GM13976 (cell line): ENCODE results near the gene ATP2A1.
A peak's percentile ranks its signal among the peaks of the same experiment; 100 is the strongest.

Experiments used
- DNase-seq: peaks from one replicate; pipeline ENCODE4 v3.0.0; 2012; ENCODE audit warnings: low spot score
- in situ Hi-C: fragments of 300-500 bp; cut with MboI; formaldehyde crosslinking; loops from one replicate; pipeline ENCODE4 v1.12.0; 2022; ENCODE audit warnings: low sequenced_read_pairs, mixed read lengths, inconsistent platforms; ENCODE audit not compliant: unreplicated experiment
- TF ChIP-seq, protein P1 (sequence below): IDR thresholded peaks from 2 replicates; pipeline ENCODE4 v1.5.1; 2012; ENCODE audit warnings: borderline replicate concordance, mild to moderate bottlenecking; ENCODE audit not compliant: insufficient read depth; ENCODE audit errors: extremely low read depth, missing control alignments, control extremely low read depth

ATP2A1 gene

DNA sequence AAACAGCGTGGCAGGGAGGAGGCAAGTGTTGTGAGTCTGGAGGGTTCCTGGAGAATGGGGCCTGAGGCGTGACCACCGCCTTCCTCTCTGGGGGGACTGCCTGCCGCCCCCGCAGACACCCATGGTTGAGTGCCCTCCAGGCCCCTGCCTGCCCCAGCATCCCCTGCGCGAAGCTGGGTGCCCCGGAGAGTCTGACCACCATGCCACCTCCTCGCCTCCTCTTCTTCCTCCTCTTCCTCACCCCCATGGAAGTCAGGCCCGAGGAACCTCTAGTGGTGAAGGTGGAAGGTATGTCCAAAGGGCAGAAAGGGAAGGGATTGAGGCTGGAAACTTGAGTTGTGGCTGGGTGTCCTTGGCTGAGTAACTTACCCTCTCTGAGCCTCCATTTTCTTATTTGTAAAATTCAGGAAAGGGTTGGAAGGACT, 53.5 kb downstream of the ATP2A1 start, which contains the start of gene CD19:
TSS of gene CD19 (plus strand) at position 171 of the 425 bp plus-strand sequence. CDS start at position 201, 30 bp downstream.
- DNase-seq, result peak; percentile 74
- in situ Hi-C loops, result no loop called here
- TF ChIP-seq, protein P1, sequence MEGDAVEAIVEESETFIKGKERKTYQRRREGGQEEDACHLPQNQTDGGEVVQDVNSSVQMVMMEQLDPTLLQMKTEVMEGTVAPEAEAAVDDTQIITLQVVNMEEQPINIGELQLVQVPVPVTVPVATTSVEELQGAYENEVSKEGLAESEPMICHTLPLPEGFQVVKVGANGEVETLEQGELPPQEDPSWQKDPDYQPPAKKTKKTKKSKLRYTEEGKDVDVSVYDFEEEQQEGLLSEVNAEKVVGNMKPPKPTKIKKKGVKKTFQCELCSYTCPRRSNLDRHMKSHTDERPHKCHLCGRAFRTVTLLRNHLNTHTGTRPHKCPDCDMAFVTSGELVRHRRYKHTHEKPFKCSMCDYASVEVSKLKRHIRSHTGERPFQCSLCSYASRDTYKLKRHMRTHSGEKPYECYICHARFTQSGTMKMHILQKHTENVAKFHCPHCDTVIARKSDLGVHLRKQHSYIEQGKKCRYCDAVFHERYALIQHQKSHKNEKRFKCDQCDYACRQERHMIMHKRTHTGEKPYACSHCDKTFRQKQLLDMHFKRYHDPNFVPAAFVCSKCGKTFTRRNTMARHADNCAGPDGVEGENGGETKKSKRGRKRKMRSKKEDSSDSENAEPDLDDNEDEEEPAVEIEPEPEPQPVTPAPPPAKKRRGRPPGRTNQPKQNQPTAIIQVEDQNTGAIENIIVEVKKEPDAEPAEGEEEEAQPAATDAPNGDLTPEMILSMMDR, result no peak

DNA sequence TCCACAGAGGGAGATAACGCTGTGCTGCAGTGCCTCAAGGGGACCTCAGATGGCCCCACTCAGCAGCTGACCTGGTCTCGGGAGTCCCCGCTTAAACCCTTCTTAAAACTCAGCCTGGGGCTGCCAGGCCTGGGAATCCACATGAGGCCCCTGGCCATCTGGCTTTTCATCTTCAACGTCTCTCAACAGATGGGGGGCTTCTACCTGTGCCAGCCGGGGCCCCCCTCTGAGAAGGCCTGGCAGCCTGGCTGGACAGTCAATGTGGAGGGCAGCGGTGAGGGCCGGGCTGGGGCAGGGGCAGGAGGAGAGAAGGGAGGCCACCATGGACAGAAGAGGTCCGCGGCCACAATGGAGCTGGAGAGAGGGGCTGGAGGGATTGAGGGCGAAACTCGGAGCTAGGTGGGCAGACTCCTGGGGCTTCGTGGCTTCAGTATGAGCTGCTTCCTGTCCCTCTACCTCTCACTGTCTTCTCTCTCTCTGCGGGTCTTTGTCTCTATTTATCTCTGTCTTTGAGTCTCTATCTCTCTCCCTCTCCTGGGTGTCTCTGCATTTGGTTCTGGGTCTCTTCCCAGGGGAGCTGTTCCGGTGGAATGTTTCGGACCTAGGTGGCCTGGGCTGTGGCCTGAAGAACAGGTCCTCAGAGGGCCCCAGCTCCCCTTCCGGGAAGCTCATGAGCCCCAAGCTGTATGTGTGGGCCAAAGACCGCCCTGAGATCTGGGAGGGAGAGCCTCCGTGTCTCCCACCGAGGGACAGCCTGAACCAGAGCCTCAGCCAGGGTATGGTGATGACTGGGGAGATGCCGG, 54.3 kb downstream of the ATP2A1 start:
- TF ChIP-seq, protein P1, result no peak
- no peak for DNase-seq
- in situ Hi-C loops, result no loop called here

DNA sequence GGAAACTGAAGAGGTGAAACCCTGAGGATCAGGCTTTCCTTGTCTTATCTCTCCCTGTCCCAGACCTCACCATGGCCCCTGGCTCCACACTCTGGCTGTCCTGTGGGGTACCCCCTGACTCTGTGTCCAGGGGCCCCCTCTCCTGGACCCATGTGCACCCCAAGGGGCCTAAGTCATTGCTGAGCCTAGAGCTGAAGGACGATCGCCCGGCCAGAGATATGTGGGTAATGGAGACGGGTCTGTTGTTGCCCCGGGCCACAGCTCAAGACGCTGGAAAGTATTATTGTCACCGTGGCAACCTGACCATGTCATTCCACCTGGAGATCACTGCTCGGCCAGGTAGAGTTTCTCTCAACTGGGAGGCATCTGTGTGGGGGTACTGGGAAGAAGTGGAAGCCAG, 54.9 kb downstream of the ATP2A1 start:
- TF ChIP-seq, protein P1, result no peak
- in situ Hi-C loops, result no loop called here
- no peak for DNase-seq

DNA sequence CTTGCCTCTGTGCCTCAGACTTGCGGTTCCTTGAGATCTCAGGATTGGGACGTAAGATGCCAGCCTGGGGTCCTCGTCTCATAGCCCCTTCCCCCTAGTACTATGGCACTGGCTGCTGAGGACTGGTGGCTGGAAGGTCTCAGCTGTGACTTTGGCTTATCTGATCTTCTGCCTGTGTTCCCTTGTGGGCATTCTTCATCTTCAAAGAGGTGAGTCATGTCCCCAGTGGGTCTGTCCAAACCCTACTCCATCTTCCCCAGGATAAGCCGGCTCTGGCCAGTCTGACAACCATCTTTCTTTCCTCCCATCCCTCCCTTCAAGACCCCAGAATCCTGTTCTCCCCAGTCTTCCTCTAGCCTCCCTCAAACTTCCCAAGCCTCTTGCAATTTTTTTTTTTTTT, 57.1 kb downstream of the ATP2A1 start:
- in situ Hi-C loops, result no loop called here
- TF ChIP-seq, protein P1, result no peak
- DNase-seq, result no peak

DNA sequence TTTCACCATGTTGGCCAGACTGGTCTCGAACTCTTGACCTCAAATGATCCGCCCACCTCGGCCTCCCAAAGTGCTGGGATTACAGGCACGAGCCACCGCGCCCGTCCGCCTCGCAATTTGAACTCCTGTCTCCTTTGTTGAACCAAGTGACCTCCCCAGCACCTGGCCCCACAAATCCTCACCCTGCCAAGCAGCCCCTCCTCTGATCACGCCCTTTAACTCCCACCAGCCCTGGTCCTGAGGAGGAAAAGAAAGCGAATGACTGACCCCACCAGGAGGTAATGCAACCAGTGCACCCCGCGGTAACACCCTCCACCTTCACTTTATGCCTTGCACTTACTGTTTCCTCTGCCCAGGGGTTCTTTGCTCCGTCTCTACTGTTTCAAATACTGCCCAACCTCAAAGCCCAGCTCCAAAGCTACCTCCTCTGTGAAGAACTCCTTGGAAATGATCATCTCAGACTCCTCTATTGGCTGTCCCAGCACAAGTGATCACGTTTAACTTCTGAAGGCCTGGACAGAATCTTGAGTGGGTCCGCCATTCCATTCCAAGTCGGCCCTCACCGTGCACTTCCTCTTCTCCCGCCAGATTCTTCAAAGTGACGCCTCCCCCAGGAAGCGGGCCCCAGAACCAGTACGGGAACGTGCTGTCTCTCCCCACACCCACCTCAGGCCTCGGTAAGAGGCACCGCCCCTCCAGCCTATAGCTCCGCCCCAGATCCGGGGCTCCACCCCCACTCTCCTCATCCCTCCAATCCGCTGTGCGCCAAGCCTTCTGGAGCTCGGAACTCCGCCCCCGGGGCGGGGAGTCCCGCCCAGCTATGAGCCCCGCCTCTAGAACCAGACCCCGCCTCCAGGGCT, 57.9 kb downstream of the ATP2A1 start:
- DNase-seq, result peak; percentile 96
- in situ Hi-C loops, result no loop called here
- TF ChIP-seq, protein P1, result no peak

DNA sequence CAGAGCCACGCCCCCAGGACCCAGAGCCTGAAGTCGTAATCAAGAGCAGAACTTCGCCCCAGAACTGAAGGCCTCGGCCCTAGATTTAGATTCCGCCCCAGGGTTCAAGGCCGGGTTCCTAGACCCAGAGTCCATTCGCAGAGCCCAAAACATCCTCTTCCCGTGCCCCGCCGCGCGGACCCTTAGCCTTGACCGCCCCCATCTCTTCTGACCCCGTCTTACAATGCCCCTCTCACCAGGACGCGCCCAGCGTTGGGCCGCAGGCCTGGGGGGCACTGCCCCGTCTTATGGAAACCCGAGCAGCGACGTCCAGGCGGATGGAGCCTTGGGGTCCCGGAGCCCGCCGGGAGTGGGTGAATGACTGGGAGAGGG, 58.5 kb downstream of the ATP2A1 start:
- TF ChIP-seq, protein P1, result no peak
- in situ Hi-C loops, result no loop called here
- no peak for DNase-seq
